WI38 (cell line): Measurements from ENCODE around the gene HOOK2.

Experiments
- H3K4me3 ChIP-seq: 2 replicates; pipeline ENCODE4 v1.5.1; 2011; ENCODE audit warnings: low read depth, mild to moderate bottlenecking, control low read depth, low read length
- TF ChIP-seq, protein P1 (sequence below): IDR thresholded peaks from 2 replicates; pipeline ENCODE4 v1.5.1; 2012; ENCODE audit warnings: low read depth, mild to moderate bottlenecking, control low read depth, low read length

The HOOK2 gene

GRCh38 chr19:12777217-12778016 lies 2.1 kb upstream of the HOOK2 start:
- TF ChIP-seq, protein P1, sequence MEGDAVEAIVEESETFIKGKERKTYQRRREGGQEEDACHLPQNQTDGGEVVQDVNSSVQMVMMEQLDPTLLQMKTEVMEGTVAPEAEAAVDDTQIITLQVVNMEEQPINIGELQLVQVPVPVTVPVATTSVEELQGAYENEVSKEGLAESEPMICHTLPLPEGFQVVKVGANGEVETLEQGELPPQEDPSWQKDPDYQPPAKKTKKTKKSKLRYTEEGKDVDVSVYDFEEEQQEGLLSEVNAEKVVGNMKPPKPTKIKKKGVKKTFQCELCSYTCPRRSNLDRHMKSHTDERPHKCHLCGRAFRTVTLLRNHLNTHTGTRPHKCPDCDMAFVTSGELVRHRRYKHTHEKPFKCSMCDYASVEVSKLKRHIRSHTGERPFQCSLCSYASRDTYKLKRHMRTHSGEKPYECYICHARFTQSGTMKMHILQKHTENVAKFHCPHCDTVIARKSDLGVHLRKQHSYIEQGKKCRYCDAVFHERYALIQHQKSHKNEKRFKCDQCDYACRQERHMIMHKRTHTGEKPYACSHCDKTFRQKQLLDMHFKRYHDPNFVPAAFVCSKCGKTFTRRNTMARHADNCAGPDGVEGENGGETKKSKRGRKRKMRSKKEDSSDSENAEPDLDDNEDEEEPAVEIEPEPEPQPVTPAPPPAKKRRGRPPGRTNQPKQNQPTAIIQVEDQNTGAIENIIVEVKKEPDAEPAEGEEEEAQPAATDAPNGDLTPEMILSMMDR, result peak; percentile 79
- H3K4me3 ChIP-seq, result peak overlapping the region; percentile 64

DNA sequence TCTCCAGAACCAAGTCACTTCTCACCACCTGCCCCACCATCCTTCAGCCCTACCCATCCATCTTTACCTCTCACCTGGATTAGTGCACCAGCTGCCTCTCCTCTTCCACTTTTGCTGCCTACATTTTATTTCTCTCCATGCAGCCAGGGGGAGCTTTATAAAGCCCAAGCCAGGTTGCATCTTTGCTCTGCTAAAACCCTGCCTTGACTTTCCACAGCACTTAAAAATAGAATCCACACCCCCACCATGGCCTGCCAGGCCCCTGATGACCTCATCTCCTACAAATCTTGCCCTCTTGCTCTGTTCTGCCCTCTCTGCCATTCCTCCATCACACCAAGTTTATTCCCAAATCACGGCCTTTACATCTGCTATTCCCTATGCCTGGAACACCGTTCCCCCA lies 1.8 kb downstream of the HOOK2 start:
- H3K4me3 ChIP-seq, result no peak overlapping the region
- TF ChIP-seq, protein P1, result peak; percentile 36

DNA sequence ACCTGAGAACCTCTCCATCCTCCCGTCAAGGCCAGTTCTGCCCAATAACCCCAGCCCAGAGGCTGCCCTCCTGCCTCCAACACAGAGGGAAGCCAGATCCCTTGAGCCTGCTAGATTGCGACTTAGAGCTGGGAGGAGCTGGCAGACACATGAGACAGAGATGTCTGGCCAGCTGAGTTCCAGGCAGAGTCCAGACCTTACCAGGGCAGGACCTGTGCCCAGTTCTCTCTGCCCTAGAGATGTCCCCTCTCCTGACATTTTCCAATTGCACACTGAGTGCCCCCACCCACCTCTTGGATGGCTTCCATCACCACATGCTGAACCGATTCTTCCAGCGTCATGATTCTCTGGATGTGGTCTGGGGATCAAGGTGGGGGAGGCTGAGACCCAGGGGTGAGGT lies 3.0 kb downstream of the HOOK2 start:
- TF ChIP-seq, protein P1, result no peak
- no peak overlapping the region for H3K4me3 ChIP-seq

DNA sequence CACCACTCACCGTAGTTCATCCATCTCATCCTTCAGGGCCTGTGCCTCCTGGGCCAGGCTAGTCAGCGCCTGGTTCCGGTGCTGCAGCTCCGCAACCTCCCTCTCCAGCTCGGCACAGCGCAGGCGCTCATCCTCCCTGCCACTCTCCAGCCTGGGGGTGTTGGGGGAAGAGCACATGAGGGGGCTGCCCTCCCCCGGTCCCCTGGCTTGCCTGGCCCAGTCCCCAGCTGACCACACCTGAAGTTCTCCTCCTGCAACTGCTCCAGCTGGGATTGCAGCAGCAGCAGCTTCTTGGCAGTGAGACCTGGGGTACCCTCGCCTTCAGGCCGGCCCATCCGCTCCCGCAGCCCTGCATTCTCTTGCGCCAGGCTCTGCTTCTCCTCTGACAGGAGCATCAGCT lies 4.4 kb downstream of the HOOK2 start:
- no peak overlapping the region for H3K4me3 ChIP-seq
- TF ChIP-seq, protein P1, result no peak

GRCh38 chr19:12769689-12770088 lies 5.7 kb downstream of the HOOK2 start:
- TF ChIP-seq, protein P1, result no peak
- H3K4me3 ChIP-seq, result no peak overlapping the region

DNA sequence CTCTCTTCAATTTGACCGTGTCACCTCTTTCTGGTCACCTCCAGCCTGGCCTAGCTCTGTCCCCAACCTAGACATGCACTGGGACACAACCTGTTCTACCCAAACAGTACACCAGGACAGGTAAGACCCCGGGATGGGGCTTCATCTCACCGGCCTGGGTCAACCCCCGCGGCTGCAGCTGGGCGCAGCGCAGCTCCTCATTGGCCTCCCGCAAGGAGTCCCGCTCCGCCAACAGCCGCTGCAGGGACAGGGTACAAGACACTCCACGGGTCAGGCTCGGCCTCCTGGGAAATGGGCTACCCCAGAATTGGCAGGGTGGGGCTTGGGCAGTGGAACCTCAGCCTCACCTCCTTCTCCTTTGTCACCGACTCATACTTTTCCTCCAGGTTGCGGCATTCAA lies 7.7 kb downstream of the HOOK2 start:
- TF ChIP-seq, protein P1, result no peak

GRCh38 chr19:12767150-12767549 lies 8.2 kb downstream of the HOOK2 start:
- TF ChIP-seq, protein P1, result no peak
- no peak overlapping the region for H3K4me3 ChIP-seq

More for the DNA sequence above, 7.7 kb downstream of the HOOK2 start:
- H3K4me3 ChIP-seq, result no peak overlapping the region
